ENCODE results near the gene SMPD3.

SMPD3 gene

GRCh38 chr16:68470461-68471150 lies 22.3 kb upstream of the SMPD3 start:
- peak; percentile 71 for DNase-seq (ENCODE audit: low spot score)

DNA sequence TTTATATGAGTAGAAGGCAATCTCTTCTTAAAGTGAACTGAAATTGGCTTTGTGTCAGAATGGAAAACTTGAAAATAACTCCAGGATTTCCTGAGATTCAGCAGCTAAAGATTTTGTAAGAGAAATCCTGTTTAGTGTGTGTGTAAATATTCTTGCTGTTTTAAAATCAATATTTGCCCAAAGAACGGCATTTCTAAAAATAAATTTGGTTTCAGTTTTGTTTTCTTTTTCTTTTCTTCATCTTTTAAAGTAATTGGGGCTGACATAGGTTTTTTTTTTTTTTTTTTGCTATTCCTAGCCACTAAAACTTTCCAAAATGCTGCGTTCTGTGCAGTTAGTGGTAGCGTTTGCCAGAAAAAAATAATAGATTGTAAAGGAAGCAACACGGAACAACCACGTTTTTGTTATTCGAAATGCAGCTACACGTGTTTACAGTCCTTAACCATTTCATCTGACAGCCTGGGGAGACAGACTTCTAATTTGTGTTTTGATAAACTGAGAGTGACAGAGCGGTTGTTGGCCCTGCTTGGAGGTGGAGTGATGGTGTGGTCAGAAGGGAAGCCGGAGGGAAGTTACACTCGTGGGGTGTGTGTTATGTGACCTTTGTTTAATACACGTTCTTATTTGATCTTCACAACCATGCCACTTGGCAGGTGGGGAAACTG lies 21.6 kb upstream of the SMPD3 start:
- DNase-seq (ENCODE audit: low spot score), result no peak

DNA sequence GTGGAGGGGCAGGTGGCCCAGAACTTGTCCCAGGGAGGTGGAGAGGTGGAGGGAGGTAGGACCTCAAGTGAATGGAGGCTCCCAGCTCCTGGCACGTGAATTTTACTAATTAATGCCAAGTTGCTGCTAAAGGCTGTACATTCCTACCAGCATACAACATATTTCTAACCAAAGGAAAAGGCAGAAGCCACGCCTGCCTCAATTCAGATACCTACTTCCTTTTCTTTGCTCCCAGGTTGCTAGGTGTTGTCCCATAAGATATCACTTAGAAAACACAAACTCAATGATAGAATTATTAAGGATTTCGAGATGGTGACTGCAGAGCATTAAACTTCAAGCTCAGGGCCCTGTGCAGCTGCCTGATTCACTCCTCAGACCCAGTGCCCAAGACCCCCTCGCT lies 20.5 kb upstream of the SMPD3 start:
- no peak for DNase-seq (ENCODE audit: low spot score)

DNA sequence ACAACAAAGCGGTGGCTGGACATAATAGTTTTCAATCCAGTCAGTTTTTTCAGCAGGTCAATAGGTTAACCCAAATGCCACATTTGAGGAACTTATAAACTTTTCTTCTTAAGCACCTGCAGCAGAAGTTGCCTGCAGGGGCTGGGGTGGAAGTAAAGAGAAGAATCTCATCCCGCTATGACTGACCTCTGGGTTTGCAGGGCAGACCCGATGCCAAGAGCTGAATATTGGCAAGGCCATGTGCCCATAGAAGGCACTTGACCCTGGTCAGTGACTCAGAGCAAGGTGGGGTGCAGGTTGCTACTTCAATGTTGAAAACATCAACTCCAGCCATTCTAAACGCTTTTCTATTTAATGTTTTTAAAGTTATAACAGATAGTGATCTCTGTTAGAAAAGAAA lies 17.9 kb upstream of the SMPD3 start:
- no peak for DNase-seq (ENCODE audit: low spot score)

GRCh38 chr16:68463904-68464303 lies 15.6 kb upstream of the SMPD3 start:
- DNase-seq (ENCODE audit: low spot score), result no peak

DNA sequence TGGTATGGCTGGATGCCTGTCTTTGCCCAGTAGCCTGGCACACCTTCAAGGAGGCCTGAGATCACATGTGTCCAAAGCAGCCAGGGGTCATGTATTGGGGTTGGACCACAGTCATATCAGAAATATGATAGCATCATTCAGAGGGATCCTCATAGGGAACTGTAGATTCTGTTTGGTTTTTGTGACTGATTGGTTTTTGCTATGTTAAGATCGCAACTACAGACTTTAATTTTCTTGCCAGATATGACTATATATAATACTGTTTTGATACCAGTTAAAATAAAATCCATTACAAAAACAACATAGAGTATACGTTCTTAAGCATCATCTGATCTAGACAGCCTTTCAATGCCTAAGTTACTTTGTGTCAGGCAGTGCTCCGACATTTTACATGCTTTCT lies 11.8 kb upstream of the SMPD3 start:
- DNase-seq (ENCODE audit: low spot score), result no peak

DNA sequence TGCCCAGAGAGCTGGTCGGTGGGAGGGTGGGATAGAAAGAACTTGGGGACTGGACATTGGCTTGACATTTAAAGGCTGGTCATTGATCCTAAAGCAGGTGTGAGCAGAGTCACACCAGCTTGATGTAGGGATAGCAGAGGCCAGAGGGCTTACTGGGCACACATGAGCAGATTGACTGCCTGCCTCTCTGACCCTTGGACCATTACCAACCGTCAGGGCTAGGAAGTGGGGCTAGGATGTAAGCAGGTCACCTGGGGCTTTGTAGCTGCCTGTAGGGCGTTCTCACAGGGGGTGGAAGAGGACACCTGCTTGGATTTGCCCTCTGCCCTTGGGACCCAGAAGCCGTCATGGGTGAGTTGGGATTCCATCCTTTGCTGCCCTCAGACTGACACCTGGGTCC lies 11.1 kb upstream of the SMPD3 start:
- DNase-seq (ENCODE audit: low spot score), result no peak

DNA sequence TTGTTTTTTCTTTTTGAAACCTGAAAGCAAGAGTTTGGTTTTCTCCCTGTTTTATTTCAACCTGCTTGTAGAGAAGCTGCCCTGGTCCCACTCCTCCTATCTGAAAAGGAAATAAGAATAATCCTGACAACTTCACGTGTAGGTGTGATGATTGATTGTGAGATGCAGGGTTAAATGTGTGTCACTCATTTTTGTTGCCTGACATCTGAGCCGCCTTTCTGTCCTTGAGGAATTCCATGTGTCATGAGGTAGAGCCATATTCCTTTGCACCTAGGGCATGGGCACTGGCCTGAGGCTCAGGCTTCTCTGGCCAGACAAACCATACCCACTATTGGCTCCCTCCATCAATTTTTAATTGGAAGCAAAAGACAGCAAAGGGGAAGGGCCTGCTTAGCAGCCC lies 10.2 kb upstream of the SMPD3 start:
- DNase-seq (ENCODE audit: low spot score), result no peak

- no peak for DNase-seq (ENCODE audit: low spot score)
These were observed 9.8 kb upstream of the SMPD3 start for GRCh38 chr16:68458101-68458500.

- DNase-seq (ENCODE audit: low spot score), result no peak
These were observed 7.3 kb upstream of the SMPD3 start for GRCh38 chr16:68455631-68456030.

DNA sequence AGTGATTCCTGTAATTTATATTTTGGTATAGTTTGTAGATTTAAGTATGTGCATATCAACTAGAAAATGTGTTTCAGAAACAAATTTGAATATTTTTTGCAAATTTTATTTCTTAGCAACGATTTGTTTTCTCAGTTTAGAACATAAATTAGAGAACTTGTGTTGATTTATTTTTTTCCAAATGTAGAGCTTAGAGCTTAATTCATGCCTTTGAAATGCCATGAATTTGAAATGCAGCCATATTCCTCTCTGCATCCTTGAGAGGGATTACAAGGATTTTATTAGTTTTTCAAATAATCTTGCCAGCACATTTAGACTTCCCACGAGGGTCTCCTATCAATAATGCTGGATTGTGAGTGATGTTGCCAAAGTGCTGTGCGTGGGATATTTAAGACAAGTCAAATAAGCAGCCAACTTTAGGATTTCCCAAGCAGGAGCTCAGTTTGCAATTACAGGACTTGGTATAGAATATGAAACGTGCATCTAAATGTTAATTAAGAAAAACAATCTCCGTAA lies 6.7 kb upstream of the SMPD3 start:
- DNase-seq (ENCODE audit: low spot score), result no peak

- no peak for DNase-seq (ENCODE audit: low spot score)
These were observed 5.5 kb upstream of the SMPD3 start for GRCh38 chr16:68453816-68454215.

- DNase-seq (ENCODE audit: low spot score), result no peak
These were observed 3.9 kb upstream of the SMPD3 start for GRCh38 chr16:68452176-68452575.

GRCh38 chr16:68451676-68452075 lies 3.4 kb upstream of the SMPD3 start:
- no peak for DNase-seq (ENCODE audit: low spot score)

DNA sequence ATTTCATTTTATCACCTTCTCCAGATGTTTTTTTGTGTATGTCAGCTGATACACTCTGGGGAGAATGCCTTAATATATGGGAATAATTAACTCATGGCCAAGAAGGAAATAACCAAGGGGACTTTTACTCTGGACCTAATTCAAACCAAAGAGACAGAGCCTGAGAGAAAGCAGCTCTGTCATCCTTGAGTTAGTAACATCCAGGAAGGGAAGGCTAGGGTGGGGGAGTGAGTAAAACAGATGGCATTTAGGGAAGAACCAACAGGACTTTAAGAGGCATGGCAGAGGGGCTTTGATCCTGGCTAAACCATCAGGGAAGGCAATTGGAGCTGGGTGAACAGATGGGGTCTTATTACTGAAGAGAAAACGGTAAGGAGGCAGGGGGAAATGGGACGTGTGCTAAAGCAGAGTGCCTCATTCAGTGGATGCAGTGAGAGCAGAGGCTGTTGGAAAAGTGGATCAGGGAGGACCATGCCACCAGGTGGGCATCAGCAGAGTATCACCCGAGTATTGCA lies 2.5 kb upstream of the SMPD3 start:
- no peak for DNase-seq (ENCODE audit: low spot score)

DNA sequence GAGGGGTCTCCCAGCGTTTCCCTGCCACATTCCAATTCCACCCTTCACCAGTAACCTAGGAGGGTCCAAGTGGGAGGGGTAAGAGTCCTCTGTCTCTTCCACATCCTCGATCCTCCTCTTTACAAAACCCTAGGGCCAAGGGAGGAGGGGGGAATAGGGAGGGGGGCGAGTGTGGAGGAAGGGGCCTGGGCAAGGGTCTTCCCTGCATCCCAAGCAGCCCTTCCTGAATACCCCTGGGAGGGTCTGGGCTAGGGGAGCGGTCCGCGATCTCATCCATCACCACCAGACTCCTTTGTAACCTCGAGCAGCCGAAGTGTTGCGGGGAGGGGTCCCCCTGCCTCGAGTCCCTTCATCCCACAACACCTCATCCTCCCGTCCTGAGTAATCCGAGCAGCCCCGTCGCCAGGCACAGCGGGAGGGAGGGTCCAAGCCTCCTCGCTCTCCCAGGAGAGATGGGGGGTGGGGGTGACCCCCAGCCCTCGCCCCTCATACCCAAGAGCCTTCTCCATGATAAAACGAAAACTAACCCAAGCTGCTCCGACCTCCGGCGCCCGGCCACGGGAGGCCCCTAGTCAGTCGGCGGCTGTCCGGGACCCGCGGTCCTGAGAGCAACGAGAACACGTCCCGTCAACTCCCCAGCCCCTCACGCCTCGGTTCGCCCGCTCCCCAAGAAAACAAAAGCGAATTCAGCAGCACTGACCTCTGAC lies 502 bp downstream of the SMPD3 start:
- no peak for DNase-seq (ENCODE audit: low spot score)

DNA sequence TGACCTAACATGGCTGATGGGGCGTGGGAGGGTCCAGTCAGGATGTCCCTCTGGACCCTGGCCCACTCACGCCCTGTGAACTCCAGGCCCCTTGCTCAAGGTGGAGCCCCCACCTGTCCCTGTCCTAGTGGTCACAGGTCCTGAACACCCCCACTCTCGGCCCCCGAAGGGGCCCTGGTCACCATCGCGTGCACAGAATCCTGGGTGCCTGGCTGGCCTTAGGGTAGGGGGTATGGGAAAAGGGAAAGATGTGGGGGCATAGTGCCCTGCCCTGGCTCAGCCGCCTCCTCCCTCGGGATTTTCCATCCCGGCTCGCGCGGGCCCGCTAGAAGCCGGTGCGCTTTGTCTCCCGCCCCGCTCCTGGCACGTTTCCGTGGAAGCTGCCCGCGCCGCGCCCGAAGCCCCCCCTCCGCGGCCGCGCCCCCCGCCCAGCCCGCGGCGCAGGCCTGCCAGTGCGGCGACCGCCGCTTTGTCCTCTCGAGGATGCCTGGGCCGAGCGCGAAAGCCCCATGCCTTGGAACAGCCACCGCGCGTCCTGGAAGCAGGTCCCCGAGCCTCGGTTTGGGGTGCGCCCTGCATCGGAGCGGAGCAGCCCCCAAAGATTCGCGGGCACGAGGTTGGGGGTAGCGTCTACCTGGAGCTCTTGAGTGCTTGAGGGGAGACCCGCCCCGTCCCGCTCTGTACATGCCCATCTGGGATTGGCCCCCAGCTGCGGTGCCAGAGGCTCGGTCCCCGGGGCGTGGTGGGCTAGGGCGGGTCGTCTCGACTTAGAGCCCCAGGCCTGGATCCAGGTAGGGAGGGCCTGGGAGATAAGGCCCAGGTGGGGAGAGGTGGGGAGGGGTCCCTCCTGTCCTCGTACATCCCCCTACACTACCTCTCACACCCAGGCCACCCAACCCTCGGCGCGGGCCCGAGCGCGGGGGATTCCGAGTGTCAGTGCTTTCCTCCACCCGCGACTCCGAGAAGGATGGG lies 1.3 kb downstream of the SMPD3 start:
- no peak for DNase-seq (ENCODE audit: low spot score)

- DNase-seq (ENCODE audit: low spot score), result peak; percentile 37
These were observed 2.9 kb downstream of the SMPD3 start for GRCh38 chr16:68445458-68445857.

- no peak for DNase-seq (ENCODE audit: low spot score)
These were observed 4.2 kb downstream of the SMPD3 start for GRCh38 chr16:68444056-68444657.

- no peak for DNase-seq (ENCODE audit: low spot score)
These were observed 11.7 kb downstream of the SMPD3 start for GRCh38 chr16:68436581-68436980.

DNA sequence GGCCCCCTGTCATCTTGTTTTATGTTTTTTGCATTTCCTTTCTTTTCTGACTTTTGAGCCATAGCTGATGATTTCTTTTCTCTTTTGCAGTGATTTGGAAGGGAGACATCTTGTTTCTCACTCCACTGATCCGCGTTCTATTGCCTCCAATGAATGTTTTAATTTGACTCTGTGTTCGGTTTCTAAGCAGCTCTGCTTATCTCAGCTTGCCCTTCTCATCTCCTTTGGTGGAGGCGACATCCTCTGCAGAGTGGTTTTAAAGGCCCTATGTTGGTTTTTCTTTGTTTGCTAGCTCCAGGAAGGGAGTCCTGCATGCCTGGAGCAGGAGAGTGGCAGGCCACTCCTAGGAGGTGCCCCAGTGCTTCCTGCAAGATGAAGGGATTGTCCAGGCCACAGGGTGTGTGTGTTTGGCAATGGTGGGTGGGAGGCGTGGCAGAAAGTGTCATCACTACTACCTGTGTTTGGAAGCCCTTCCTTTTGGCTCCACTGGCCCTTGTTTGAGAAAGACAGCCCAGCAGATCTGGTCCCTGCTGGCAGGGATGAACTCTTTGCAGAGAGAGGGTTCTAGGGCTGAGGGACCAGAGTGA lies 13.6 kb downstream of the SMPD3 start:
- no peak for DNase-seq (ENCODE audit: low spot score)
